ENCODE results near the gene RALGAPA2.

The RALGAPA2 gene

GRCh38 chr20:20480689-20481088 is 231.8 kb downstream of the RALGAPA2 start:
- Histone ChIP-seq H3K27ac (ENCODE audit: low read depth, low read length, poor library complexity, severe bottlenecking) (no peak overlapping the region), H3K4me2 (ENCODE audit: low read length) (no peak overlapping the region), H3K9me3 (ENCODE audit: low read length) (no peaks in the 10 kb centered on the region), H3K4me1 (ENCODE audit: insufficient read depth, low read length, severe bottlenecking) (no peaks in the 10 kb centered on the region), H3K27me3 (ENCODE audit: insufficient read depth, low read length) (no peaks in the 10 kb centered on the region), H3F3A (ENCODE audit: insufficient read depth, low read length) (no peaks in the 10 kb centered on the region), H3K4me3 (ENCODE audit: low read depth, low read length, poor library complexity, severe bottlenecking) (no peak overlapping the region), H3K36me3 (ENCODE audit: insufficient read depth, low read length) (no peaks in the 10 kb centered on the region), H3K9ac (ENCODE audit: low read length) (no peak overlapping the region), H3K9me2 (ENCODE audit: low read depth, low read length) (no peaks in the 10 kb centered on the region), H2AFZ (ENCODE audit: low read length) (no peak overlapping the region), H4K20me1 (ENCODE audit: insufficient read depth, low read length) (no peaks in the 10 kb centered on the region), H3K79me2 (ENCODE audit: insufficient read depth, low read length) (no peaks in the 10 kb centered on the region)
- TF ChIP-seq CTCF (IDR thresholded peaks at IDR 0.05; ENCODE audit: low read length) (no peak), EZH2 (IDR thresholded peaks at IDR 0.05; ENCODE audit: borderline replicate concordance, low read length) (no peak)

GRCh38 chr20:20480126-20480525 is 232.3 kb downstream of the RALGAPA2 start:
- Histone ChIP-seq H4K20me1 (ENCODE audit: insufficient read depth, low read length) (no peaks in the 10 kb centered on the region), H3K79me2 (ENCODE audit: insufficient read depth, low read length) (no peaks in the 10 kb centered on the region), H3K27me3 (ENCODE audit: insufficient read depth, low read length) (no peaks in the 10 kb centered on the region), H3K36me3 (ENCODE audit: insufficient read depth, low read length) (no peaks in the 10 kb centered on the region), H3K4me2 (ENCODE audit: low read length) (no peak overlapping the region), H2AFZ (ENCODE audit: low read length) (no peak overlapping the region), H3K9me3 (ENCODE audit: low read length) (no peaks in the 10 kb centered on the region), H3K4me1 (ENCODE audit: insufficient read depth, low read length, severe bottlenecking) (no peaks in the 10 kb centered on the region), H3K9me2 (ENCODE audit: low read depth, low read length) (no peaks in the 10 kb centered on the region), H3K27ac (ENCODE audit: low read depth, low read length, poor library complexity, severe bottlenecking) (no peak overlapping the region), H3K9ac (ENCODE audit: low read length) (no peak overlapping the region), H3K4me3 (ENCODE audit: low read depth, low read length, poor library complexity, severe bottlenecking) (no peak overlapping the region), H3F3A (ENCODE audit: insufficient read depth, low read length) (no peaks in the 10 kb centered on the region)
- TF ChIP-seq CTCF (IDR thresholded peaks at IDR 0.05; ENCODE audit: low read length) (no peak), EZH2 (IDR thresholded peaks at IDR 0.05; ENCODE audit: borderline replicate concordance, low read length) (no peak)

GRCh38 chr20:20477444-20478041 is 234.9 kb downstream of the RALGAPA2 start:
- TF ChIP-seq CTCF (IDR thresholded peaks at IDR 0.05; ENCODE audit: low read length) = no peak
- TF ChIP-seq EZH2 (IDR thresholded peaks at IDR 0.05; ENCODE audit: borderline replicate concordance, low read length) = no peak
- no peaks in the 10 kb centered on the region for H3K4me1 ChIP-seq (ENCODE audit: insufficient read depth, low read length, severe bottlenecking)
- no peaks in the 10 kb centered on the region for H3K36me3 ChIP-seq (ENCODE audit: insufficient read depth, low read length)
- no peaks in the 10 kb centered on the region for H3K9me2 ChIP-seq (ENCODE audit: low read depth, low read length)
- no peak overlapping the region for H3K4me3 ChIP-seq (ENCODE audit: low read depth, low read length, poor library complexity, severe bottlenecking)
- no peaks in the 10 kb centered on the region for H3F3A ChIP-seq (ENCODE audit: insufficient read depth, low read length)
- no peak overlapping the region for H2AFZ ChIP-seq (ENCODE audit: low read length)
- H3K27ac ChIP-seq (ENCODE audit: low read depth, low read length, poor library complexity, severe bottlenecking) = no peak overlapping the region
- no peak overlapping the region for H3K9ac ChIP-seq (ENCODE audit: low read length)
- H3K9me3 ChIP-seq (ENCODE audit: low read length) = no peaks in the 10 kb centered on the region
- H4K20me1 ChIP-seq (ENCODE audit: insufficient read depth, low read length) = no peaks in the 10 kb centered on the region
- H3K79me2 ChIP-seq (ENCODE audit: insufficient read depth, low read length) = no peaks in the 10 kb centered on the region
- H3K4me2 ChIP-seq (ENCODE audit: low read length) = no peak overlapping the region
- no peaks in the 10 kb centered on the region for H3K27me3 ChIP-seq (ENCODE audit: insufficient read depth, low read length)

All from OCI-LY1 (cell line).